ENCODE results near the gene HM13. TPM values are rescaled to one million over a fixed set of nuclear protein-coding genes. Genes with fewer than 3 reads are reported as not detected.

HM13 gene
- total and polyA plus RNA-seq, 2 of the 13 experiments (the other 11 are each of a cell fraction or from before 2014, with no cell fraction given) = 118 to 243 TPM

- TF ChIP-seq FOXP4 (CRISPR knock-in tag; IDR thresholded peaks at IDR 0.05) (peak; percentile 80), KIAA2018 (CRISPR knock-in tag; IDR thresholded peaks at IDR 0.05; ENCODE audit: borderline replicate concordance) (peak; percentile 44; the same call in 1 of the 2 replicates), KLF12 (CRISPR knock-in tag; IDR thresholded peaks at IDR 0.05; ENCODE audit: borderline replicate concordance) (0 out of 2 replicates have a peak, but pooled peaks have one; percentile 67), TBP (CRISPR knock-in tag; IDR thresholded peaks at IDR 0.05) (no peak; the same call in 1 of the 2 replicates), MATR3 (CRISPR knock-in tag; IDR thresholded peaks at IDR 0.05) (no peak), ZFP41 (CRISPR knock-in tag; IDR thresholded peaks at IDR 0.05; ENCODE audit: borderline replicate concordance) (0 out of 2 replicates have a peak, but pooled peaks have one; percentile 58), ZBTB43 (CRISPR knock-in tag; conservative IDR thresholded peaks at IDR 0.05) (peak; percentile 95)
These were observed 80.5 kb downstream of the HM13 start (continued) for GRCh38 chr20:31594558-31595379.

Data from HepG2 (cell line).